HG03460 (cell line): ENCODE results near the gene ACO2.
"Not testable (repeated sequence)": the region's sequence is repeated elsewhere in the genome, so short reads cannot be mapped to it uniquely, and the experiment has no call there.

ENCODE experiments used
- ATAC-seq: cut with Tn5 transposase; IDR thresholded peaks from one replicate; pipeline ENCODE4 v1.9.1; 2021; ENCODE audit not compliant: unreplicated experiment

Gene ACO2

GRCh38 chr22:41563051-41563711 is 94.3 kb downstream of the ACO2 start:
- no peak for ATAC-seq

- ATAC-seq: no peak
Observed at GRCh38 chr22:41564563-41564962, 95.6 kb downstream of the ACO2 start.

GRCh38 chr22:41565403-41566054 is 96.6 kb downstream of the ACO2 start:
- ATAC-seq: no peak

GRCh38 chr22:41567512-41567768 is 98.5 kb downstream of the ACO2 start:
- ATAC-seq: no peak

- ATAC-seq: no peak
Observed at GRCh38 chr22:41568811-41569210, 99.9 kb downstream of the ACO2 start.

- ATAC-seq: no peak
Observed at GRCh38 chr22:41570221-41570620, 101.3 kb downstream of the ACO2 start.

- ATAC-seq: no peak
Observed at GRCh38 chr22:41571786-41572185, 102.9 kb downstream of the ACO2 start.

GRCh38 chr22:41572305-41572704 is 103.4 kb downstream of the ACO2 start:
- not testable (repeated sequence) for ATAC-seq

- no peak for ATAC-seq
Observed at GRCh38 chr22:41573677-41574076, 104.8 kb downstream of the ACO2 start.

- no peak for ATAC-seq
Observed at GRCh38 chr22:41574847-41575381, 106.0 kb downstream of the ACO2 start.

GRCh38 chr22:41575533-41575932 is 106.6 kb downstream of the ACO2 start:
- no peak for ATAC-seq

GRCh38 chr22:41576877-41577276 is 108.0 kb downstream of the ACO2 start:
- ATAC-seq: no peak

GRCh38 chr22:41578114-41578513 is 109.2 kb downstream of the ACO2 start:
- ATAC-seq: no peak
